H54 (cell line): ENCODE results near the gene FAM72B.
"Not testable (repeated sequence)": the region's sequence is repeated elsewhere in the genome, so short reads cannot be mapped to it uniquely, and the experiment has no call there.

ENCODE experiments used
- DNase-seq: peaks from one replicate; pipeline ENCODE4 v3.0.0; 2011; ENCODE audit warnings: low spot score, mixed read lengths; ENCODE audit not compliant: insufficient read length
- FAIRE-seq: peaks from 3 replicates; lab custom pipeline; 2011; peaks lifted over from hg19 to GRCh38; lab: Jason Lieb, UNC
- POLR2A ChIP-seq: IDR thresholded peaks from 2 replicates; pipeline ENCODE4 v1.6.1; 2011; ENCODE audit warnings: low read depth, mild to moderate bottlenecking, low read length

FAM72B gene

DNA sequence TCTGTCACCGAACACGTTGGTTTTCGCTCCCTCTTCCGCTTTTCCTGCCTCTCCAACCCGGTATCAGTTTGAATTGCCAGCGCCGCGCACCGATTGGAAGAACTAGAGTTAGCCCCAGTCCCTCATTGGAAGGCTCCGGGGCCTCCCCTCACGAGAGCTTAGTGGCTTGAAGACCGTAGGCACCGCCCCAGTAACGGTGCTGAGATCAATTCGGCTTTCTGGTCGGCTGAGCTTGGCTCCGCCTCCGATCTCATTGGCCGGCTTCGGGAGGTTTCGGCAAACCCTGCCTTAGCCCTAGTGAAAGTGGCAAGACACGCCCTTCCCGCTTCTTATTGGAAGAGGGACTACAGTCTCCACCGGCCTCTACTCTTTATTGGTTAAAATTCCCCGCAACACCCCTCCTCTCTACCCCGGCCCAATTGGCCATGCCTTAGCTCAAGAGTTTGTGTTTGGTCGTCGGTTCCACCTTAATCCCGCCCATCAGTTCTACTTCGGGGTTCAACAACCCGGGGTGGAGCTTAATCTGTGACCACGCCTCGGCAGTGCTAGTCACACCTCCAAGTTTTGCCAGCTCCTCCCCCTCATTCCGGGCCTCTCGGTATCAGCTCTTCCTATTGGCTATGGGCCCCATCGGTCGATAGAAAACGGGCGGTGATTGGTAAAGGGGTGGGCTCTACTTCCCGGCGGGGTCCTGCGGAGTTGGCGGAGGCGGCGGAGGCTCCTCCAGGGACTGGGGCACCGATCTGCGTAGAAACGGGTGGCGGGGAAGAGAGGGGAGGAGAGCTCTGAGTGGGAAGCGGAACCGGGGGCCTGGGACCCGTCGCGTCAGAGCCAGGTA is at the start of gene FAM72B, which contains the start of gene SRGAP2C:
FAM72B (minus strand) TSS at position 51 of the 838 bp plus-strand sequence. CDS start 851 bp downstream, outside the sequence.
SRGAP2C (plus strand) TSS at position 686 of the 838 bp plus-strand sequence. CDS start 2,472 bp downstream, outside the sequence.
- peak; percentile 42 for DNase-seq
- FAIRE-seq, result peak; percentile 100
- TF ChIP-seq POLR2A, result peak; percentile 40; the same call in 1 of the 2 replicates

- FAIRE-seq, result not testable (repeated sequence)
Measured at GRCh38 chr1:121232445-121233125, 48.4 kb upstream of the FAM72B start.

GRCh38 chr1:121230636-121231035 is 46.5 kb upstream of the FAM72B start:
- not testable (repeated sequence) for FAIRE-seq, DNase-seq

More at GRCh38 chr1:121232445-121233125, 48.4 kb upstream of the FAM72B start:
- not testable (repeated sequence) for DNase-seq

DNA sequence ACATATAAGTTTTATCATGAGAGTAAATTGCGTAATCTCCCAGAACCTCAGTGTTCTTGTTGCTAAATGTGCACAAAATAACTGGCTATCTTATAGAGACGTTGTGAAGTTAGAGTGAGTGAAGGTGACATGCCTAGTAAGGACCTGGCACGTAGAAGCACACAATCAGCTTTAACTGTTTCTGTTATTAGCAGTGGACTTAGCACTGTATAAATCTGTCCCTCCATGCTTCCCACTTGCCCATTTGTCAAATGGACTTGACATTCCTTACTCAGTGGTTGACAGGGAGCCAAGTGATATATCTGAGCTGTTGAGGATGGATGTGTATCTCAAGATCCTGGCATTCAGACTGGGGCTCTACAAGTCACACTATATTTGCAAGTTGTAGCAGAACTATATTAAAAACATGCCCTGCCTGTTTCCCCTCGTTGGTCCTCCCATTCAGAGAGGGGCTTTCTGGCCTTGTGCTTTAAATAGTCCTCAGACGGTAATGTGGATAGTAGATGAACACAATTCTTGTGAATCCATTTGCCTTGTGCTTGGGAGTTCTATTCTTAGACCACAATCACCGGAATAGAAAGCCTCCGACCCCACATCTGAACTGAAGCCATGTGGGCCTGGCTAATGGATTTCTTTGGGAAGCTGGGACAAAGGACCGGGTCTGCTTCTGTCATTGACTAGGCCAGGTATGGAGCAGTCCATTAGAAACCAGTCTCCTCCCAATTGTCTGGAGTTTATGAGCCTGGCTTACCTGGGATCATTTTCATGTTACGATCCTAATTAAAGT is 43.6 kb upstream of the FAM72B start:
- not testable (repeated sequence) for DNase-seq, FAIRE-seq

- DNase-seq, FAIRE-seq: not testable (repeated sequence)
Measured at GRCh38 chr1:121226925-121227324, 42.8 kb upstream of the FAM72B start.

DNA sequence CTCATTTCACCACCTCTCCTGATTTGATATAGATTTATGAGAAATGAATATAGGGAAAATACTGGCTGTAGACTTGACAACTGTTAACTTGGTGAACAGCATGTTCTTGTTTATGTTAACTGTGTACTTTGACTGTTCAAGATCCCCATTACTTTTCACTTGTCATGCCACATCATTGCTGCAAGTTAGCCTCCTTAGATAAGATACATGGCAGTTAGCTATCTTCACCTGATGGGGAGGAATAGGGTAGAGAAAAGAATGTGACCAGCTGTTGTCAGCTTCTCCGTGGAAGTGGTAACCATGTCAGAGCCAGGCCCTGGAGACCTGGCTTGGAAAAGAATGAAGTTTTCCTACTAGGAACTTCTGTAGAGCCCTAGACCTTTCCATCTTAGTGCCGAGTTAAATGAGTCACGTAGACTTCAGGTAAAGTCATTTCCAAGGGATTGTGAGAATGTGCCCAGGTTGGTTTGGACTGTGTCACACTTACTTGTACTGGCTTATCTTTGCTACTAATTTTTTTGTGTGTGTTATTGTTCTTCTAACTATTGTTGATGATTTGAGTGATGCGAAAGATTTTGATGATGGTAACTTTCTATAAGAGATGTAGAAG is 42.3 kb upstream of the FAM72B start:
- FAIRE-seq, result peak; percentile 57
- not testable (repeated sequence) for DNase-seq

DNA sequence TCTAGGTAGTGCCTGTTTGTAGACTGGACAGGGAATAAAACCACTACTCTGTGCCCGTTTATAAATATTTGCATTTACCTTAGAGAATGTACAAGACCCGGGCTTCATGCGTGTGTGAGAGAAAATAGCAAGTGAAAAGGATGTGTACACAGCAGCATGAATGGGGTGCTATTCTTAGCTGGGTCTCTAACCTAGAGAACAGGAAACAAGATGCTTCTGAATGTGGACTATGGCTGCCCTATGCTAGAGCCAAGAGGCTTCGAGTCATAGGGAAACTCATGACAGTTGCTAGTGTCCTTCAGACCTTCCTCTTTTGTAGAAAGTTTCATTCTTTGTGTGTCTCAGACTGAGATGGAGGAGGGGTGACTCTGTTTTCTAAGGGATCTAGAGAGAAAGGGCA is 40.6 kb upstream of the FAM72B start:
- FAIRE-seq, DNase-seq: not testable (repeated sequence)

GRCh38 chr1:121221770-121222169 is 37.6 kb upstream of the FAM72B start:
- not testable (repeated sequence) for FAIRE-seq, DNase-seq

DNA sequence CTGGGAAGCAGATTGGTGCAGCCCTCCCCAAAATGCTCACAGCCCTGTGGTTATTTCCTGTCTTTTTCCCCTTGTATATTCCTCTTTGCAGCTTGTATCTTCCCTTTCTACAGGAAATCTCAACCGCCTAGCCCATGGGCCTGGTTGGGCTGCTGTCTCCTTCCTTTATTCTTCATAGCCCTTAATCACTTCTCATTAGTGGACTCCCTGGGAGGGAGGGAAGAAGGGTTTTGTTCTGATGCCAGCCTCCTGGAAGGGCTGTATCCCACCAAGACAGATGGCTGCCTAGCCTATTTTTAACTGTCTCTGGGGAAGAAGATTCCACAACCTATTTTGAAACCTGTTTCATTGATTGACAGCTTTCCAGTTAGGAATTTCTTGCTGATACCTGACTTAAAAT is 32.5 kb upstream of the FAM72B start:
- DNase-seq, FAIRE-seq: not testable (repeated sequence)

DNA sequence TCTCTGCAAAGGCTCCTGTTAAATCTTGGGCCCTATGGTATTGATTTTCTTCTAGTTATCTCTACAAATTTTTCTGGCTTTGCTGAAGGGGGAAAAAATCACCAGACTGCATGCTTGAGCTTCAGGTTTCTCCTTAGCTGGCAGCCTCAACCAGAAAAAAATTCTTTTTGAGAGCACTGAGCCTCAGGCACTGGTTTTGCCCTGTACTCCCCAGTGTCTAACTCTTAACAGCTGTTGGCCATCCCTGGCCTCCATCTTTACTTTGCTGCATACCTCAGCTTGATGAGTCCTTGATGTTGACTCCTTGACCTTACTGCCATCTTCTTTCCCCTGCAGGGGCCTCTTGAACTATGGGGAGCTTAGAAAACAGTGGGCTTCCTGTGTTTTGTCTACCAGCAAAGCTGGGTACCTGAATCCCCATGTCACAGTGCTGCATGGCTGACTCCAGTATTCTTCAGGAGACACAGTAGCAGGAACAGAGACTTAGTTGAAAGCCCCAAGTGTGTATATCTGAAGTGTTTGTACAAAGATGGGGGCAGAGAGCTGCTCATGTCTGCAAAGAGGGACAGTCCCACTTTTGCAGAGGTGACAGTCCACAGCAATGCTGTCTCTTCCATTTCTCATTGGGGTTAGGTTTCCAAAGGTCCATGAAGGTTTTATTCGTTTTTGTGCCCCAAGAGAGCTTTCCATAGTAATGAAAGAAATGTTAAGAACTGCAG is 31.7 kb upstream of the FAM72B start:
- FAIRE-seq, DNase-seq: not testable (repeated sequence)

- FAIRE-seq, result not testable (repeated sequence)
Measured at GRCh38 chr1:121214544-121215156, 30.5 kb upstream of the FAM72B start.

DNA sequence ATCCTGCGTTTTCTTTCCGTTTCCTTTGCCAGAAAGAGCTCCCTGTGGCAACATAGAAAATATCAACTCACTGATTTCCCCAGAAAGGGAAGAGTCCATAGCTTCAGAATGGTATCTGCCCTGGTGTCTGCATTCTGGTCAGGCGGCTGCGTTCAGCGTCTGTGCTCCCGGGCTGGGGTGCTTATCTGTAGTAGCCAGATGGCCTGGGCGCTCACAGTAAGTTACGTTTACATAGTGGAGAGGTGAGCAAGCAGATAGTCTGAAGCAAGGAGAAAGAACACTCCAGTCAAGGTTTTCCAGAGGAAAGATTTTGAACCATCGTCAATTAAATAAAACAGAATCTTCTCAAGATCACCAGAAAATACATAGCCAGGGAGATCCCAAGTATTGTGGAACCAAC is 29.4 kb upstream of the FAM72B start:
- FAIRE-seq, DNase-seq: not testable (repeated sequence)

More at GRCh38 chr1:121214544-121215156, 30.5 kb upstream of the FAM72B start:
- not testable (repeated sequence) for DNase-seq

- FAIRE-seq, result not testable (repeated sequence)
Measured at GRCh38 chr1:121210778-121211177, 26.6 kb upstream of the FAM72B start.

GRCh38 chr1:121208375-121208774 is 24.2 kb upstream of the FAM72B start:
- DNase-seq, FAIRE-seq: not testable (repeated sequence)

More at GRCh38 chr1:121210778-121211177, 26.6 kb upstream of the FAM72B start:
- DNase-seq, result not testable (repeated sequence)

DNA sequence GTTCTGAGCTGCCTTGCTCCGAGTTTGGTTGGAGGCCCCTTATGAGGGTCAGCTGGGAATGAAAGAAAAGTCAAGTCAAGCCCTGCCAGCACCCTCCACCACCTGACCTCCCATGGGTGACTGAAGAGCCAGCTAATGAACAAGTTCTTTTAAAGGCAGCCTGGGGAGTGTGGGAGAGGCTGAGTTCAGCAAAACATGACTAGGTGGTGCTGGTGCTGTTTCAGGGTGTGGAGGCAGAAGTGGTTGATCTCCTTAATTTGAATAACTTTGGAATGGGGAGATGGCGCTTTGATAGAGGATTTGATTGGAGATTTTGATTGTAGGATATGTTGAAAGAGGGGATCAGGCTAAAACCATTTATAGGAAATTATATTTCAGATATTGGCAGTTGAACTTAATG is 23.2 kb upstream of the FAM72B start:
- not testable (repeated sequence) for FAIRE-seq, DNase-seq

GRCh38 chr1:121205786-121206711 is 21.9 kb upstream of the FAM72B start:
- peak; percentile 99 for FAIRE-seq

DNA sequence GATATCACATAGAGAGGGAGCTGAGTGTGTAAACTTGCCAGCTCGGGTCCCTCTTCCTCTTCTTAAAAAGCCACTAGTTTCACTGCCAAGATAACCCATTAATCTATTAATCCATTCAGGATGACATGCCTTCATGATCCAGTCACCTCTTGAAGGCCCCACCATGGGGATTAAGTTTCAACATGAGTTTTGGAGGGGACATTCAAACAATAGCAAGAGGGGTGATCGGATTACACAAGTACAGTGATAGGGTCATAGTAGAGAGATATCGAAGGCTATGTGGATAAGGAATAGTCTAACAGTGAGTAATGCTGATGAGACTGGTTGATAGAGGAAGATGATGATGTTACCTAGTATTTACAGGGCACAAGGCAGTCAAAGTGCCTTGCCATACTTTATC is 18.8 kb upstream of the FAM72B start:
- FAIRE-seq, DNase-seq: not testable (repeated sequence)

More at GRCh38 chr1:121205786-121206711, 21.9 kb upstream of the FAM72B start:
- not testable (repeated sequence) for DNase-seq
